ENCODE results near the gene ABHD8. TPM values are rescaled to one million over a fixed set of nuclear protein-coding genes. Genes with fewer than 3 reads are reported as not detected.

Gene ABHD8
- total and polyA plus RNA-seq, 2 of the 13 experiments (the other 11 are each of a cell fraction or from before 2014, with no cell fraction given), result 6.3 to 7.2 TPM

GRCh38 chr19:17266975-17267788 is 36.0 kb downstream of the ABHD8 start, which contains the start of gene BABAM1 (continued):
- TF ChIP-seq ZBTB34 (CRISPR knock-in tag; IDR thresholded peaks at IDR 0.05) (no peak), SIX4 (CRISPR knock-in tag; IDR thresholded peaks at IDR 0.05) (0 out of 2 replicates have a peak, but pooled peaks have one; percentile 17), HNF4G (IDR thresholded peaks at IDR 0.05; ENCODE audit: borderline replicate concordance, low read depth, low read length) (no peak), HNF4G (CRISPR knock-in tag; IDR thresholded peaks at IDR 0.05; ENCODE audit: borderline replicate concordance, low read depth) (no peak), FOXK1 (CRISPR knock-in tag; IDR thresholded peaks at IDR 0.05; ENCODE audit: borderline replicate concordance, low read depth) (peak; percentile 80; the same call in 1 of the 2 replicates), PHF21A (CRISPR knock-in tag; IDR thresholded peaks at IDR 0.05) (peak; percentile 82), ZBTB21 (CRISPR knock-in tag; IDR thresholded peaks at IDR 0.05) (no peak), KDM5A (IDR thresholded peaks at IDR 0.05; ENCODE audit: borderline replicate concordance, low read length) (peak; percentile 97), ARID4A (CRISPR knock-in tag; IDR thresholded peaks at IDR 0.05; ENCODE audit: borderline replicate concordance) (peak; percentile 80; the same call in 1 of the 2 replicates), ZNF615 (CRISPR knock-in tag; IDR thresholded peaks at IDR 0.05; ENCODE audit: borderline replicate concordance) (no peak), TEF (CRISPR knock-in tag; IDR thresholded peaks at IDR 0.05) (no peak), FOXK2 (IDR thresholded peaks at IDR 0.05) (no peak), FOXM1 (CRISPR knock-in tag; IDR thresholded peaks at IDR 0.05) (peak; percentile 43; the same call in 1 of the 2 replicates), ZNF674 (CRISPR knock-in tag; IDR thresholded peaks at IDR 0.05; ENCODE audit: low read depth) (no peak), HOXA3 (CRISPR knock-in tag; IDR thresholded peaks at IDR 0.05) (peak; percentile 95), SUZ12 (IDR thresholded peaks at IDR 0.05; ENCODE audit: low read depth, low read length) (peak; percentile 81), JUN (CRISPR knock-in tag; IDR thresholded peaks at IDR 0.05) (no peak), ZNF30 (CRISPR knock-in tag; IDR thresholded peaks at IDR 0.05) (no peak), NR2F2 (IDR thresholded peaks at IDR 0.05; ENCODE audit: borderline replicate concordance, low read depth) (peak; percentile 15; the same call in 1 of the 2 replicates), ELF1 (CRISPR knock-in tag; IDR thresholded peaks at IDR 0.05) (peak; percentile 92), ATF1 (CRISPR knock-in tag; IDR thresholded peaks at IDR 0.05) (peak; percentile 89), BCL3 (CRISPR knock-in tag; IDR thresholded peaks at IDR 0.05) (no peak), ZNF138 (CRISPR knock-in tag; IDR thresholded peaks at IDR 0.05; ENCODE audit: low read depth) (no peak), SOX5 (CRISPR knock-in tag; IDR thresholded peaks at IDR 0.05; ENCODE audit: borderline replicate concordance) (no peak)
